SU-DHL-6 (cell line): ENCODE measurements around the gene S100A16.

Experiments
- H2AFZ ChIP-seq: fragments of 200-600 bp; sonication (generic); 2 replicates; pipeline ENCODE4 v1.6.1; 2014; ENCODE audit warnings: low read depth, mild to moderate bottlenecking, moderate library complexity, mixed read lengths, antibody characterized with exemption, low read length; ENCODE audit not compliant: severe bottlenecking
- H3F3A ChIP-seq: fragments of 200-600 bp; shearing (Covaris generic); 2 replicates; pipeline ENCODE4 v1.6.0; 2016; ENCODE audit warnings: antibody characterized with exemption, mild to moderate bottlenecking; ENCODE audit not compliant: insufficient read depth
- H3K27ac ChIP-seq: fragments of 200-600 bp; sonication (generic); 2 replicates; pipeline ENCODE4 v1.5.1; 2016; ENCODE audit warnings: low read depth, mild to moderate bottlenecking, low read length, moderate library complexity, mixed read lengths
- H3K27me3 ChIP-seq: fragments of 200-600 bp; sonication (generic), shearing (Covaris generic); 2 replicates; pipeline ENCODE4 v1.6.0; 2014; ENCODE audit warnings: mild to moderate bottlenecking, low read length
- H3K36me3 ChIP-seq: fragments of 200-600 bp; sonication (generic); 2 replicates; pipeline ENCODE4 v1.6.1; 2014; ENCODE audit warnings: mild to moderate bottlenecking, low read length, mixed read lengths
- H3K4me2 ChIP-seq: fragments of 300-600, 200-600 bp; shearing (Covaris generic), sonication (generic); 2 replicates; pipeline ENCODE4 v1.6.0; 2014; ENCODE audit warnings: low read length, low read depth, mild to moderate bottlenecking; ENCODE audit not compliant: poor library complexity, severe bottlenecking
- H3K4me3 ChIP-seq: fragments of 200-600 bp; sonication (generic); 2 replicates; pipeline ENCODE4 v1.5.1; 2014; ENCODE audit warnings: antibody characterized with exemption, low read length, mild to moderate bottlenecking, mixed read lengths; ENCODE audit not compliant: insufficient read depth, poor library complexity, severe bottlenecking
- H3K79me2 ChIP-seq: fragments of 200-600 bp; sonication (generic); 2 replicates; pipeline ENCODE4 v1.6.1; 2014; ENCODE audit warnings: mild to moderate bottlenecking, low read length, moderate library complexity; ENCODE audit not compliant: insufficient read depth
- H3K9ac ChIP-seq: fragments of 200-600 bp; sonication (generic); 2 replicates; pipeline ENCODE4 v1.7.0; 2014; ENCODE audit warnings: mild to moderate bottlenecking, low read length
- H3K9me2 ChIP-seq: fragments of 200-600 bp; sonication (generic); replicated peaks from 2 replicates; pipeline ENCODE4 v1.6.1; 2014; ENCODE audit warnings: low read length; ENCODE audit not compliant: insufficient read depth
- H3K9me3 ChIP-seq: fragments of 200-600 bp; sonication (generic); 2 replicates; pipeline ENCODE4 v1.6.1; 2014; ENCODE audit warnings: low read length, mixed read lengths; ENCODE audit not compliant: insufficient read depth
- H4K20me1 ChIP-seq: fragments of 200-600 bp; sonication (generic); 2 replicates; pipeline ENCODE4 v1.6.1; 2014; ENCODE audit warnings: low read depth, mild to moderate bottlenecking, antibody characterized with exemption, low read length, moderate library complexity, mixed read lengths
- EZH2phosphoT487 ChIP-seq: fragments of 200-600 bp; sonication (generic), shearing (Covaris generic); conservative IDR thresholded peaks from 2 replicates; pipeline ENCODE4 v1.6.1; 2018; ENCODE audit warnings: mild to moderate bottlenecking, antibody characterized with exemption, low read length, moderate library complexity, mixed read lengths
- TF ChIP-seq, protein P1 (sequence below): fragments of 200-600 bp; sonication (generic); IDR thresholded peaks from one replicate; pipeline ENCODE4 v1.5.1; 2017; ENCODE audit warnings: antibody characterized with exemption, mild to moderate bottlenecking, low read length, moderate library complexity; ENCODE audit not compliant: insufficient read depth, poor library complexity, severe bottlenecking

S100A16 gene

DNA sequence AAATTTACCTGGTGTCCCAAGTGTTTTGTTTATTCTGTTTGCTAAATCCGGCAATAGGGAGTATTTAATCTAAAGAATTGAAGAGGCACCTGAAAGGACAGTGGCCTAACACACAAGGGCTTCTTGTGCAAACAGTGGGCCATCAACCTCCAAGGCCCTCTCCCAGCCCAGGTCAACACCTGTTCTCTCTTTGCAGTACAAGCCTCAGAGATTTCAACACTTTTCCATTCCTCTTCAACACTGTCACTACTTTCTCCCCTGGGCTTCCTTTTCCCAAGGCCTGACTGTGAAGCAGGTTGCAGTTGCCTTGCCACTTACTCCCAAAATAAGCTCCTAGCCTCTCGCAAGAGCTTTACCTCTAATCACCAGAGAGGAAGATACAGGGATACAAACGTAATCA is 42.4 kb upstream of the S100A16 start:
- H3K9me3 ChIP-seq, result no peaks in the 10 kb centered on the region
- no peaks in the 10 kb centered on the region for H3K36me3 ChIP-seq
- no peak overlapping the region for H3K4me2 ChIP-seq
- no peaks in the 10 kb centered on the region for H3K9me2 ChIP-seq
- no peaks in the 10 kb centered on the region for H3K27me3 ChIP-seq
- no peak overlapping the region for H2AFZ ChIP-seq
- no peaks in the 10 kb centered on the region for H3F3A ChIP-seq
- TF ChIP-seq, protein P1, sequence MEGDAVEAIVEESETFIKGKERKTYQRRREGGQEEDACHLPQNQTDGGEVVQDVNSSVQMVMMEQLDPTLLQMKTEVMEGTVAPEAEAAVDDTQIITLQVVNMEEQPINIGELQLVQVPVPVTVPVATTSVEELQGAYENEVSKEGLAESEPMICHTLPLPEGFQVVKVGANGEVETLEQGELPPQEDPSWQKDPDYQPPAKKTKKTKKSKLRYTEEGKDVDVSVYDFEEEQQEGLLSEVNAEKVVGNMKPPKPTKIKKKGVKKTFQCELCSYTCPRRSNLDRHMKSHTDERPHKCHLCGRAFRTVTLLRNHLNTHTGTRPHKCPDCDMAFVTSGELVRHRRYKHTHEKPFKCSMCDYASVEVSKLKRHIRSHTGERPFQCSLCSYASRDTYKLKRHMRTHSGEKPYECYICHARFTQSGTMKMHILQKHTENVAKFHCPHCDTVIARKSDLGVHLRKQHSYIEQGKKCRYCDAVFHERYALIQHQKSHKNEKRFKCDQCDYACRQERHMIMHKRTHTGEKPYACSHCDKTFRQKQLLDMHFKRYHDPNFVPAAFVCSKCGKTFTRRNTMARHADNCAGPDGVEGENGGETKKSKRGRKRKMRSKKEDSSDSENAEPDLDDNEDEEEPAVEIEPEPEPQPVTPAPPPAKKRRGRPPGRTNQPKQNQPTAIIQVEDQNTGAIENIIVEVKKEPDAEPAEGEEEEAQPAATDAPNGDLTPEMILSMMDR, result no peak
- no peak for TF ChIP-seq EZH2phosphoT487
- H3K9ac ChIP-seq, result no peak overlapping the region
- no peak overlapping the region for H3K27ac ChIP-seq
- H4K20me1 ChIP-seq, result no peaks in the 10 kb centered on the region
- H3K79me2 ChIP-seq, result peaks cover 12% of the 10 kb centered on the region; the same call in 1 of the 2 replicates
- no peak overlapping the region for H3K4me3 ChIP-seq

DNA sequence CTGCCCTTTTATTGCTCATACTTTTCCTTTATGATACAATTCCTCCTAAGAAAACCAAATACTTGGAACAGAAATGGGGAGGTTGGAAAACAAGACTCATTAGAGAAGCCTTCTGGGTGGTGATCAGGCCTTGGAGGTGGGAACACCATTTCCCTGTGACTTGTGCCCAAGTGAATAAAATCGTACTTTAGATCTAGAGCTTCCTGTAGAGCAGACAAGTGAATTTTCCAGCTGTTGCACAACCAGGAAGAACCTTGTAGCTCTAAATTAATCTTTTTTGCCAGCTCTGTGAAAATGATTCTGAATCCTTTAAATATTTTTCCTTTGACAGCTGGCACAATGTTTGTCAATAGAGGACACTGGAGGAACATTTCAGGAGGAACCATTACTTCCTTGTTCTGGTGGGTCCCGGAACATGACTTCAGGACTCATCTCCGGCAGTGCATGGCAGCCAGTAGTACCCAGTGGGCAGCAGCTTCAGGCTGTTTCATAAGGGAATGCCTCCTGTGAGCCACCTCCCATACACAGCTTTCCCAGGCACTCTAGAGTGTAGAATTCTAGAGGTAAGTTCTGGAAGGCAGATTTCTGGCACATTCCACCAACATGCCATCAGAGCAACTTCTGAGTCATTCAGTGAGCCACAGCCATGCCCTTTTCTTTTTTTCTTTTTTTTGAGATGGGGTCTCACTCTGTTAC is 40.0 kb upstream of the S100A16 start:
- Histone ChIP-seq H3K9ac (no peak overlapping the region), H4K20me1 (no peaks in the 10 kb centered on the region), H3K27me3 (no peaks in the 10 kb centered on the region), H3K9me2 (no peaks in the 10 kb centered on the region), H3K4me3 (no peak overlapping the region), H2AFZ (no peak overlapping the region), H3K27ac (no peak overlapping the region), H3K79me2 (no peaks in the 10 kb centered on the region), H3K9me3 (no peaks in the 10 kb centered on the region), H3F3A (no peaks in the 10 kb centered on the region), H3K36me3 (no peaks in the 10 kb centered on the region), H3K4me2 (no peak overlapping the region)
- TF ChIP-seq, protein P1, result no peak
- no peak for TF ChIP-seq EZH2phosphoT487

DNA sequence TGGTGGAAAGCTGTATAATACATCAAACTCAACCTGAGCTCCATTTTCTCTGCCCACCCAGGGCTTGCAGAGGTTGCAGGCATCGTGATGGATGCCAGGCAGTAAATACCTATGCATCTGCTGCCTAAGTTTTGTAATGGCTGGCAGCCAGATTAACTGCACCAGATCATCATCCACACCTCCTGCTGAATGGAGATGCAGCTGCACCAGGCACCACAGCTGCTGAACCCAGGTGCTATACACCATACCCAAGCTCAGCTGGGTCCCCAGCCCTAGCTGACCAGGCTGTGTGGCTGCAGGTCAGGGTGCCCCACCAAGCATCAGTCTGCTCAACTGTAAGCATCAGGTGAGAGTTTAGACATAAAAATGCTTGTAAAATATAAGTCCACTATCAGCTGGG is 38.8 kb upstream of the S100A16 start:
- H2AFZ ChIP-seq, result no peak overlapping the region
- TF ChIP-seq, protein P1, result no peak
- no peak for TF ChIP-seq EZH2phosphoT487
- no peak overlapping the region for H3K4me3 ChIP-seq
- no peaks in the 10 kb centered on the region for H3K27me3 ChIP-seq
- H4K20me1 ChIP-seq, result no peaks in the 10 kb centered on the region
- H3K27ac ChIP-seq, result no peak overlapping the region
- H3K9me3 ChIP-seq, result no peaks in the 10 kb centered on the region
- no peaks in the 10 kb centered on the region for H3F3A ChIP-seq
- H3K4me2 ChIP-seq, result no peak overlapping the region
- H3K36me3 ChIP-seq, result no peaks in the 10 kb centered on the region
- H3K79me2 ChIP-seq, result no peaks in the 10 kb centered on the region
- no peaks in the 10 kb centered on the region for H3K9me2 ChIP-seq
- no peak overlapping the region for H3K9ac ChIP-seq
